Fibroblast of villous mesenchyme (primary cell): ENCODE data around the gene RELT. TPM values are rescaled to one million over a fixed set of nuclear protein-coding genes. Genes with fewer than 3 reads are reported as not detected.

ENCODE experiments used
- DNase-seq: peaks from one replicate; pipeline ENCODE4 v3.0.0-alpha.2; 2010; ENCODE audit warnings: low read depth
- H3K4me3 ChIP-seq: 2 replicates; pipeline ENCODE4 v1.5.1; 2011; ENCODE audit warnings: low read depth, mild to moderate bottlenecking, low read length
- CTCF ChIP-seq: IDR thresholded peaks from 2 replicates; pipeline ENCODE4 v1.5.1; 2012; ENCODE audit warnings: low read depth, mild to moderate bottlenecking, low read length; ENCODE audit not compliant: insufficient read depth
- total RNA-seq: library from RNA; depleted of rRNA; stranded (reverse); fragments of >200 nt; gene quantifications from 2 replicates; pipeline ENCODE4 v1.2.3, GENCODE V29; 2012

RELT gene
- total RNA-seq, 1 donor = 3.5 TPM

GRCh38 chr11:73333640-73334383 lies 42.4 kb upstream of the RELT start:
- no peak for TF ChIP-seq CTCF
- H3K4me3 ChIP-seq = peak overlapping the region; percentile 10
- DNase-seq = no peak

- DNase-seq = peak; percentile 97
- H3K4me3 ChIP-seq = peak overlapping the region; percentile 10
- no peak for TF ChIP-seq CTCF
Measured at GRCh38 chr11:73334384-73335203, 41.6 kb upstream of the RELT start.

- H3K4me3 ChIP-seq = no peak overlapping the region
- DNase-seq = peak; percentile 92
- peak; percentile 99 for TF ChIP-seq CTCF
Measured at GRCh38 chr11:73335204-73335923, 40.8 kb upstream of the RELT start.

GRCh38 chr11:73337846-73338245 lies 38.4 kb upstream of the RELT start:
- no peak overlapping the region for H3K4me3 ChIP-seq
- no peak for TF ChIP-seq CTCF
- DNase-seq = no peak

- TF ChIP-seq CTCF = no peak
- no peak overlapping the region for H3K4me3 ChIP-seq
- no peak for DNase-seq
Measured at GRCh38 chr11:73338279-73338678, 37.9 kb upstream of the RELT start.

GRCh38 chr11:73340164-73340563 lies 36.0 kb upstream of the RELT start:
- DNase-seq = no peak
- no peak overlapping the region for H3K4me3 ChIP-seq
- no peak for TF ChIP-seq CTCF
